ENCODE measurements around the gene AOX1. TPM values are rescaled to one million over a fixed set of nuclear protein-coding genes. Genes with fewer than 3 reads are reported as not detected.

The AOX1 gene
- total RNA-seq, 1 donor from 2014 or later, result 3.4 TPM

GRCh38 chr2:200604571-200605255, 18.9 kb downstream of the AOX1 start:
- Histone ChIP-seq H3K79me2 (ENCODE audit: insufficient read depth, low read length) (no peaks in the 10 kb centered on the region), H3K9ac (ENCODE audit: low read length) (no peak overlapping the region), H3K4me1 (ENCODE audit: insufficient read depth, low read length) (peaks cover 31% of the 10 kb centered on the region), H3K4me3 (ENCODE audit: insufficient read depth, low read depth, low read length) (no peak overlapping the region), H3K27ac (ENCODE audit: low read depth, low read length) (peak overlapping the region; percentile 46), H3K4me2 (ENCODE audit: low read length) (peak overlapping the region; percentile 72), H3K27me3 (ENCODE audit: insufficient read depth, low read length) (no peaks in the 10 kb centered on the region), H4K20me1 (ENCODE audit: insufficient read depth, low read length) (no peaks in the 10 kb centered on the region), H3K9me3 (ENCODE audit: insufficient read depth, low read depth, low read length) (no peaks in the 10 kb centered on the region), H3K36me3 (ENCODE audit: insufficient read depth, low read length) (no peaks in the 10 kb centered on the region), H2AFZ (ENCODE audit: low read depth, low read length) (no peak overlapping the region)
- Mint-ChIP-seq H3K27ac (ENCODE audit: unreplicated experiment) (peak overlapping the region; percentile 50), H3K4me3 (ENCODE audit: unreplicated experiment) (no peak overlapping the region), H3K27me3 (ENCODE audit: low read depth, unreplicated experiment) (no peaks in the 10 kb centered on the region), H3K4me1 (ENCODE audit: low read depth, unreplicated experiment) (peaks cover 27% of the 10 kb centered on the region), H3K36me3 (ENCODE audit: low read depth, unreplicated experiment) (peaks cover 3% of the 10 kb centered on the region), H3K9me3 (ENCODE audit: unreplicated experiment) (peaks cover 11% of the 10 kb centered on the region)
- TF ChIP-seq, protein P1, sequence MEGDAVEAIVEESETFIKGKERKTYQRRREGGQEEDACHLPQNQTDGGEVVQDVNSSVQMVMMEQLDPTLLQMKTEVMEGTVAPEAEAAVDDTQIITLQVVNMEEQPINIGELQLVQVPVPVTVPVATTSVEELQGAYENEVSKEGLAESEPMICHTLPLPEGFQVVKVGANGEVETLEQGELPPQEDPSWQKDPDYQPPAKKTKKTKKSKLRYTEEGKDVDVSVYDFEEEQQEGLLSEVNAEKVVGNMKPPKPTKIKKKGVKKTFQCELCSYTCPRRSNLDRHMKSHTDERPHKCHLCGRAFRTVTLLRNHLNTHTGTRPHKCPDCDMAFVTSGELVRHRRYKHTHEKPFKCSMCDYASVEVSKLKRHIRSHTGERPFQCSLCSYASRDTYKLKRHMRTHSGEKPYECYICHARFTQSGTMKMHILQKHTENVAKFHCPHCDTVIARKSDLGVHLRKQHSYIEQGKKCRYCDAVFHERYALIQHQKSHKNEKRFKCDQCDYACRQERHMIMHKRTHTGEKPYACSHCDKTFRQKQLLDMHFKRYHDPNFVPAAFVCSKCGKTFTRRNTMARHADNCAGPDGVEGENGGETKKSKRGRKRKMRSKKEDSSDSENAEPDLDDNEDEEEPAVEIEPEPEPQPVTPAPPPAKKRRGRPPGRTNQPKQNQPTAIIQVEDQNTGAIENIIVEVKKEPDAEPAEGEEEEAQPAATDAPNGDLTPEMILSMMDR (IDR thresholded peaks at IDR 0.05; ENCODE audit: insufficient read depth, low read depth, low read length), result no peak
- no peak for TF ChIP-seq EZH2 (IDR thresholded peaks at IDR 0.05; ENCODE audit: insufficient read depth, low read length)
- DNase-seq (ENCODE audit: low read depth) (peak; percentile 57), FAIRE-seq (no peak)

GRCh38 chr2:200608341-200609027, 22.7 kb downstream of the AOX1 start:
- no peaks in the 10 kb centered on the region for H3K36me3 ChIP-seq (ENCODE audit: insufficient read depth, low read length)
- H3K36me3 Mint-ChIP-seq (ENCODE audit: low read depth, unreplicated experiment), result peaks cover 3% of the 10 kb centered on the region
- DNase-seq (ENCODE audit: low read depth) (no peak), FAIRE-seq (peak; percentile 39)
- no peaks in the 10 kb centered on the region for H3K79me2 ChIP-seq (ENCODE audit: insufficient read depth, low read length)
- peak overlapping the region; percentile 83 for H3K27ac Mint-ChIP-seq (ENCODE audit: unreplicated experiment)
- H2AFZ ChIP-seq (ENCODE audit: low read depth, low read length), result no peak overlapping the region
- H3K9me3 ChIP-seq (ENCODE audit: insufficient read depth, low read depth, low read length), result no peaks in the 10 kb centered on the region
- peak overlapping the region; percentile 71 for H3K4me2 ChIP-seq (ENCODE audit: low read length)
- TF ChIP-seq, protein P1 (IDR thresholded peaks at IDR 0.05; ENCODE audit: insufficient read depth, low read depth, low read length), result no peak
- TF ChIP-seq EZH2 (IDR thresholded peaks at IDR 0.05; ENCODE audit: insufficient read depth, low read length), result no peak
- H3K27ac ChIP-seq (ENCODE audit: low read depth, low read length), result peak overlapping the region; percentile 46
- peaks cover 11% of the 10 kb centered on the region for H3K9me3 Mint-ChIP-seq (ENCODE audit: unreplicated experiment)
- peaks cover 20% of the 10 kb centered on the region for H3K4me1 Mint-ChIP-seq (ENCODE audit: low read depth, unreplicated experiment)
- H3K4me3 ChIP-seq (ENCODE audit: insufficient read depth, low read depth, low read length), result no peak overlapping the region
- H3K27me3 ChIP-seq (ENCODE audit: insufficient read depth, low read length), result no peaks in the 10 kb centered on the region
- H3K4me1 ChIP-seq (ENCODE audit: insufficient read depth, low read length), result peaks cover 21% of the 10 kb centered on the region
- peak overlapping the region; percentile 11 for H3K9ac ChIP-seq (ENCODE audit: low read length)
- no peaks in the 10 kb centered on the region for H4K20me1 ChIP-seq (ENCODE audit: insufficient read depth, low read length)
- no peak overlapping the region for H3K4me3 Mint-ChIP-seq (ENCODE audit: unreplicated experiment)
- no peaks in the 10 kb centered on the region for H3K27me3 Mint-ChIP-seq (ENCODE audit: low read depth, unreplicated experiment)
